ENCODE data around the gene MED13L.
"Not testable (repeated sequence)": the region's sequence is repeated elsewhere in the genome, so short reads cannot be mapped to it uniquely, and the experiment has no call there.

The MED13L gene

DNA sequence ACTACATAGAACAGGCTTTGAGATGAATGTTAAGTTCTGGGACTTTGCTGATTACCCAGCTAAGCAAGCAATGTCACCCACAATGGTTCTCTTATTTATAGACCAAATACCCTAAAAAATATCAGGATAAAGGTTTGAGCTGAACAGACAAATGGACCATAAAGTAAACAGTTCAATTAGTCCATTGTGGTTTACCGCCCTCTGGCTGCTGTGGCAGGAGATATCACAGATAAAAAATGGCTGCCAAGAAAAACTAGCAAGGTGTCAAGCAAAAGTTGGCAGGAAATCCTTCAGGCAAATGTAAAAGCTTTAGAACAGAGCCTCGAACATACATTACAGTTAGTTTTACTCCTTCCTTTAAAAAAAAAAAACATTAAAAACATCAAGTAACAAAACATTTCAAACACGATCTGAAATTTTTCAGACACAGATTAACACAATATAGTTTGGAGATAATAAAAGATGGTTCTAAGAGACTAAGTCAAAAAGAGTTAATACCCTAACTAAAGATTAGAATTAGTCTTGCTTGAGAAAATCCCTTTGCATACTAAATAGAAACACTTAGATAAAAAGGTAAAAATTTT lies 41.3 kb downstream of the MED13L start:
- no peak for TF ChIP-seq ESRRG (CRISPR knock-in tag; IDR thresholded peaks at IDR 0.05)
- TF ChIP-seq, protein P1, sequence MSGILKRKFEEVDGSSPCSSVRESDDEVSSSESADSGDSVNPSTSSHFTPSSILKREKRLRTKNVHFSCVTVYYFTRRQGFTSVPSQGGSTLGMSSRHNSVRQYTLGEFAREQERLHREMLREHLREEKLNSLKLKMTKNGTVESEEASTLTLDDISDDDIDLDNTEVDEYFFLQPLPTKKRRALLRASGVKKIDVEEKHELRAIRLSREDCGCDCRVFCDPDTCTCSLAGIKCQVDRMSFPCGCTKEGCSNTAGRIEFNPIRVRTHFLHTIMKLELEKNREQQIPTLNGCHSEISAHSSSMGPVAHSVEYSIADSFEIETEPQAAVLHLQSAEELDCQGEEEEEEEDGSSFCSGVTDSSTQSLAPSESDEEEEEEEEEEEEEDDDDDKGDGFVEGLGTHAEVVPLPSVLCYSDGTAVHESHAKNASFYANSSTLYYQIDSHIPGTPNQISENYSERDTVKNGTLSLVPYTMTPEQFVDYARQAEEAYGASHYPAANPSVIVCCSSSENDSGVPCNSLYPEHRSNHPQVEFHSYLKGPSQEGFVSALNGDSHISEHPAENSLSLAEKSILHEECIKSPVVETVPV (CRISPR knock-in tag; IDR thresholded peaks at IDR 0.05) = no peak
- no peak for TF ChIP-seq CSDC2 (CRISPR knock-in tag; IDR thresholded peaks at IDR 0.05)
- TF ChIP-seq PPARA (CRISPR knock-in tag; IDR thresholded peaks at IDR 0.05; ENCODE audit: borderline replicate concordance) = no peak
- no peak for TF ChIP-seq GLIS3 (CRISPR knock-in tag; IDR thresholded peaks at IDR 0.05)
- TF ChIP-seq ARNTL (CRISPR knock-in tag; IDR thresholded peaks at IDR 0.05; ENCODE audit: borderline replicate concordance, low read depth) = no peak
- no peak for TF ChIP-seq ZNF70 (CRISPR knock-in tag; IDR thresholded peaks at IDR 0.05)
- TF ChIP-seq ZFP30 (CRISPR knock-in tag; IDR thresholded peaks at IDR 0.05) = no peak
- ATAC-seq = peak; percentile 79

DNA sequence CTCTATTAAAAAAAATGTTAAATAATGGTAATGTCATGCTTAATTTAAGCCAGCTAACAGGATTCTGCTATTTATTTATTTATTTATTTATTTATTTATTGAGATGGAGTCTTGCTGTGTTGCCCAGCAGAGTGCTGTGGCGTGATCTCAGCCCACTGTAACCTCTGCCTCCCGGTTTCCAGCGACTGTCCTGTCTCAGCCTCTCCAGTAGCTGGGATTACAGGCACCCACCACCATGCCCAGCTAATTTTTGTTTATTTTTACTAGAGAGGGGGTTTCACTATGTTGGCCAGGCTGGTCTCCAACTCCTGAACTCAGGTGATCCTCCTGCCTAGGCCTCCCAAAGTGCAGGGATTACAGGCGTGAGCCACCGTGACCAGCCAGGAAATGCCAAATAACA lies 43.3 kb downstream of the MED13L start:
- not testable (repeated sequence) for ATAC-seq

DNA sequence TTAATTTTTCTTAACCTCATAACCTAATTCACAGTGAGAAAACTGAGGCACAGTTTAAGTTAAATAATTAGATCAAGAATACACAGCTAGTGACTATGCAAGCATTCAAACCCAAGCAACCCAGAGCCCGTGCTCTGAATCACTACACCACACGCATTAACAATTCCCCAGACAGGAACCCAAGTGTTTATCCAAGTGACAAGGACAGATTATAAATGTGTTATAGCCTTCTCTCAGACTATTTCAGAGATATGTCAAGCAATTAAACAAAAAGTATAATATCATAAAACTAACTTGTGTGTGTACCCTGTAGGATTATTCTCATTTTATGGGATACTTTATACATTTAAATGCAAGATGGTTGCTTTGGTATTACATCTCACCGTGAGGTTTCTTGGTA lies 43.8 kb downstream of the MED13L start:
- TF ChIP-seq PPARA (CRISPR knock-in tag; IDR thresholded peaks at IDR 0.05; ENCODE audit: borderline replicate concordance) (no peak), GLIS3 (CRISPR knock-in tag; IDR thresholded peaks at IDR 0.05) (no peak), TOX (CRISPR knock-in tag; IDR thresholded peaks at IDR 0.05; ENCODE audit: borderline replicate concordance) (no peak), ZFP30 (CRISPR knock-in tag; IDR thresholded peaks at IDR 0.05) (no peak), SNAI2 (CRISPR knock-in tag; IDR thresholded peaks at IDR 0.05) (no peak), ZC3H10 (CRISPR knock-in tag; IDR thresholded peaks at IDR 0.05) (no peak), TCF4 (CRISPR knock-in tag; IDR thresholded peaks at IDR 0.05; ENCODE audit: borderline replicate concordance) (no peak)
- TF ChIP-seq, protein P2, sequence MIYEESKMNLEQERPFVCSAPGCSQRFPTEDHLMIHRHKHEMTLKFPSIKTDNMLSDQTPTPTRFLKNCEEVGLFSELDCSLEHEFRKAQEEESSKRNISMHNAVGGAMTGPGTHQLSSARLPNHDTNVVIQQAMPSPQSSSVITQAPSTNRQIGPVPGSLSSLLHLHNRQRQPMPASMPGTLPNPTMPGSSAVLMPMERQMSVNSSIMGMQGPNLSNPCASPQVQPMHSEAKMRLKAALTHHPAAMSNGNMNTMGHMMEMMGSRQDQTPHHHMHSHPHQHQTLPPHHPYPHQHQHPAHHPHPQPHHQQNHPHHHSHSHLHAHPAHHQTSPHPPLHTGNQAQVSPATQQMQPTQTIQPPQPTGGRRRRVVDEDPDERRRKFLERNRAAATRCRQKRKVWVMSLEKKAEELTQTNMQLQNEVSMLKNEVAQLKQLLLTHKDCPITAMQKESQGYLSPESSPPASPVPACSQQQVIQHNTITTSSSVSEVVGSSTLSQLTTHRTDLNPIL (CRISPR knock-in tag; IDR thresholded peaks at IDR 0.05; ENCODE audit: low read depth) = no peak
- TF ChIP-seq, protein P3, sequence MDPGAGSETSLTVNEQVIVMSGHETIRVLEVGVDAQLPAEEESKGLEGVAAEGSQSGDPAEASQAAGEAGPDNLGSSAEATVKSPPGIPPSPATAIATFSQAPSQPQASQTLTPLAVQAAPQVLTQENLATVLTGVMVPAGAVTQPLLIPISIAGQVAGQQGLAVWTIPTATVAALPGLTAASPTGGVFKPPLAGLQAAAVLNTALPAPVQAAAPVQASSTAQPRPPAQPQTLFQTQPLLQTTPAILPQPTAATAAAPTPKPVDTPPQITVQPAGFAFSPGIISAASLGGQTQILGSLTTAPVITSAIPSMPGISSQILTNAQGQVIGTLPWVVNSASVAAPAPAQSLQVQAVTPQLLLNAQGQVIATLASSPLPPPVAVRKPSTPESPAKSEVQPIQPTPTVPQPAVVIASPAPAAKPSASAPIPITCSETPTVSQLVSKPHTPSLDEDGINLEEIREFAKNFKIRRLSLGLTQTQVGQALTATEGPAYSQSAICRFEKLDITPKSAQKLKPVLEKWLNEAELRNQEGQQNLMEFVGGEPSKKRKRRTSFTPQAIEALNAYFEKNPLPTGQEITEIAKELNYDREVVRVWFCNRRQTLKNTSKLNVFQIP (CRISPR knock-in tag; IDR thresholded peaks at IDR 0.05; ENCODE audit: borderline replicate concordance, low read depth) = no peak
- no peak for ATAC-seq

DNA sequence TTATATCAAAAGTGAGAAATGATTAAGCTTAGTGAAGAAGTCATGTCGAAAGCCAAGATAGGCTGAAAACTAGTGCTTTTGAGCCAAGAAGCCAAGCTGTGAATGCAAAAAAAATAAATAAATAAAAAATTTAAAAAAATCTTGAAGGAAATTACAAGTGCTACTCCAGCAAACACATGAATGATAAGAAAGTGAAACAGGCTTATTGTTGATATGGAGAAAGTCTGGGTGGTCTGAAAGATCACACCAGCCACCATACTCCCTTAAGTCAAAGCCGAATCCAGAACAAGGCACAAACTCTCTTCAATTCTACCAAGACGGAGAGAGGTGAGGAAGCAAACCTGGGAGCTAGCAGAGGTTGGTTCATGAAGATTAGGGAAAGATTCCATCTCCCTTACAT lies 49.7 kb downstream of the MED13L start:
- no peak for TF ChIP-seq ARNTL (CRISPR knock-in tag; IDR thresholded peaks at IDR 0.05; ENCODE audit: borderline replicate concordance, low read depth)
- TF ChIP-seq TOX (CRISPR knock-in tag; IDR thresholded peaks at IDR 0.05; ENCODE audit: borderline replicate concordance) = no peak
- TF ChIP-seq, protein P3 (CRISPR knock-in tag; IDR thresholded peaks at IDR 0.05; ENCODE audit: borderline replicate concordance, low read depth) = no peak
- TF ChIP-seq OSR1 (CRISPR knock-in tag; IDR thresholded peaks at IDR 0.05) = no peak
- no peak for TF ChIP-seq ZC3H10 (CRISPR knock-in tag; IDR thresholded peaks at IDR 0.05)
- TF ChIP-seq RARB (CRISPR knock-in tag; IDR thresholded peaks at IDR 0.05) = no peak
- TF ChIP-seq CSDC2 (CRISPR knock-in tag; IDR thresholded peaks at IDR 0.05) = no peak
- TF ChIP-seq ZNF70 (CRISPR knock-in tag; IDR thresholded peaks at IDR 0.05) = no peak
- TF ChIP-seq, protein P1 (CRISPR knock-in tag; IDR thresholded peaks at IDR 0.05) = no peak
- no peak for TF ChIP-seq ZNF8 (CRISPR knock-in tag; IDR thresholded peaks at IDR 0.05)
- TF ChIP-seq, protein P4, sequence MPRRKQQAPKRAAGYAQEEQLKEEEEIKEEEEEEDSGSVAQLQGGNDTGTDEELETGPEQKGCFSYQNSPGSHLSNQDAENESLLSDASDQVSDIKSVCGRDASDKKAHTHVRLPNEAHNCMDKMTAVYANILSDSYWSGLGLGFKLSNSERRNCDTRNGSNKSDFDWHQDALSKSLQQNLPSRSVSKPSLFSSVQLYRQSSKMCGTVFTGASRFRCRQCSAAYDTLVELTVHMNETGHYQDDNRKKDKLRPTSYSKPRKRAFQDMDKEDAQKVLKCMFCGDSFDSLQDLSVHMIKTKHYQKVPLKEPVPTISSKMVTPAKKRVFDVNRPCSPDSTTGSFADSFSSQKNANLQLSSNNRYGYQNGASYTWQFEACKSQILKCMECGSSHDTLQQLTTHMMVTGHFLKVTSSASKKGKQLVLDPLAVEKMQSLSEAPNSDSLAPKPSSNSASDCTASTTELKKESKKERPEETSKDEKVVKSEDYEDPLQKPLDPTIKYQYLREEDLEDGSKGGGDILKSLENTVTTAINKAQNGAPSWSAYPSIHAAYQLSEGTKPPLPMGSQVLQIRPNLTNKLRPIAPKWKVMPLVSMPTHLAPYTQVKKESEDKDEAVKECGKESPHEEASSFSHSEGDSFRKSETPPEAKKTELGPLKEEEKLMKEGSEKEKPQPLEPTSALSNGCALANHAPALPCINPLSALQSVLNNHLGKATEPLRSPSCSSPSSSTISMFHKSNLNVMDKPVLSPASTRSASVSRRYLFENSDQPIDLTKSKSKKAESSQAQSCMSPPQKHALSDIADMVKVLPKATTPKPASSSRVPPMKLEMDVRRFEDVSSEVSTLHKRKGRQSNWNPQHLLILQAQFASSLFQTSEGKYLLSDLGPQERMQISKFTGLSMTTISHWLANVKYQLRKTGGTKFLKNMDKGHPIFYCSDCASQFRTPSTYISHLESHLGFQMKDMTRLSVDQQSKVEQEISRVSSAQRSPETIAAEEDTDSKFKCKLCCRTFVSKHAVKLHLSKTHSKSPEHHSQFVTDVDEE (CRISPR knock-in tag; IDR thresholded peaks at IDR 0.05) = no peak
- no peak for TF ChIP-seq GLIS3 (CRISPR knock-in tag; IDR thresholded peaks at IDR 0.05)
- no peak for TF ChIP-seq SNAI2 (CRISPR knock-in tag; IDR thresholded peaks at IDR 0.05)
- TF ChIP-seq TCF4 (CRISPR knock-in tag; IDR thresholded peaks at IDR 0.05; ENCODE audit: borderline replicate concordance) = no peak
- no peak for TF ChIP-seq ZFP30 (CRISPR knock-in tag; IDR thresholded peaks at IDR 0.05)
- TF ChIP-seq BACH2 (CRISPR knock-in tag; IDR thresholded peaks at IDR 0.05; ENCODE audit: borderline replicate concordance) = no peak
- TF ChIP-seq ZNF565 (CRISPR knock-in tag; conservative IDR thresholded peaks at IDR 0.05; ENCODE audit: low read depth) = no peak
- TF ChIP-seq, protein P5, sequence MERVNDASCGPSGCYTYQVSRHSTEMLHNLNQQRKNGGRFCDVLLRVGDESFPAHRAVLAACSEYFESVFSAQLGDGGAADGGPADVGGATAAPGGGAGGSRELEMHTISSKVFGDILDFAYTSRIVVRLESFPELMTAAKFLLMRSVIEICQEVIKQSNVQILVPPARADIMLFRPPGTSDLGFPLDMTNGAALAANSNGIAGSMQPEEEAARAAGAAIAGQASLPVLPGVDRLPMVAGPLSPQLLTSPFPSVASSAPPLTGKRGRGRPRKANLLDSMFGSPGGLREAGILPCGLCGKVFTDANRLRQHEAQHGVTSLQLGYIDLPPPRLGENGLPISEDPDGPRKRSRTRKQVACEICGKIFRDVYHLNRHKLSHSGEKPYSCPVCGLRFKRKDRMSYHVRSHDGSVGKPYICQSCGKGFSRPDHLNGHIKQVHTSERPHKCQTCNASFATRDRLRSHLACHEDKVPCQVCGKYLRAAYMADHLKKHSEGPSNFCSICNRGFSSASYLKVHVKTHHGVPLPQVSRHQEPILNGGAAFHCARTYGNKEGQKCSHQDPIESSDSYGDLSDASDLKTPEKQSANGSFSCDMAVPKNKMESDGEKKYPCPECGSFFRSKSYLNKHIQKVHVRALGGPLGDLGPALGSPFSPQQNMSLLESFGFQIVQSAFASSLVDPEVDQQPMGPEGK (CRISPR knock-in tag; IDR thresholded peaks at IDR 0.05; ENCODE audit: borderline replicate concordance) = no peak
- TF ChIP-seq ZFP3 (CRISPR knock-in tag; IDR thresholded peaks at IDR 0.05) = no peak
- no peak for TF ChIP-seq ESRRG (CRISPR knock-in tag; IDR thresholded peaks at IDR 0.05)
- no peak for ATAC-seq
